CD4-positive, alpha-beta T cell treated with Interleukin-15 for 4 hours (primary cell): ENCODE measurements around the gene SHQ1.
A peak's percentile ranks its signal among the peaks of the same experiment; 100 is the strongest.
"Not testable (repeated sequence)": the region's sequence is repeated elsewhere in the genome, so short reads cannot be mapped to it uniquely, and the experiment has no call there.

ENCODE experiments used
- DNase-seq: peaks from one replicate; pipeline ENCODE4 v3.0.0-alpha.2; 2020; ENCODE audit warnings: low spot score

Gene SHQ1

GRCh38 chr3:72748659-72749058 lies 99.6 kb downstream of the SHQ1 start:
- no peak for DNase-seq

- DNase-seq, result no peak
Observed at GRCh38 chr3:72746430-72747411, 101.5 kb downstream of the SHQ1 start.

GRCh38 chr3:72745146-72745999 lies 102.9 kb downstream of the SHQ1 start:
- DNase-seq, result no peak

- no peak for DNase-seq
Observed at GRCh38 chr3:72744330-72744729, 103.9 kb downstream of the SHQ1 start.

GRCh38 chr3:72739531-72740466 lies 108.4 kb downstream of the SHQ1 start:
- no peak for DNase-seq

- peak; percentile 69 for DNase-seq
Observed at GRCh38 chr3:72738752-72739530, 109.3 kb downstream of the SHQ1 start.

- DNase-seq, result not testable (repeated sequence)
Observed at GRCh38 chr3:72735072-72735471, 113.2 kb downstream of the SHQ1 start.

- no peak for DNase-seq
Observed at GRCh38 chr3:72733676-72734075, 114.6 kb downstream of the SHQ1 start.

- DNase-seq, result not testable (repeated sequence)
Observed at GRCh38 chr3:72732666-72733345, 115.4 kb downstream of the SHQ1 start.

- no peak for DNase-seq
Observed at GRCh38 chr3:72728958-72729467, 119.2 kb downstream of the SHQ1 start.

GRCh38 chr3:72728329-72728889 lies 119.8 kb downstream of the SHQ1 start:
- no peak for DNase-seq

- no peak for DNase-seq
Observed at GRCh38 chr3:72727726-72728125, 120.5 kb downstream of the SHQ1 start.

GRCh38 chr3:72727172-72727571 lies 121.1 kb downstream of the SHQ1 start:
- no peak for DNase-seq

- no peak for DNase-seq
Observed at GRCh38 chr3:72725229-72725628, 123.0 kb downstream of the SHQ1 start.

GRCh38 chr3:72724070-72724469 lies 124.2 kb downstream of the SHQ1 start:
- no peak for DNase-seq

GRCh38 chr3:72722930-72723726 lies 125.1 kb downstream of the SHQ1 start:
- no peak for DNase-seq

GRCh38 chr3:72721683-72722381 lies 126.4 kb downstream of the SHQ1 start:
- DNase-seq, result no peak

GRCh38 chr3:72720566-72720965 lies 127.7 kb downstream of the SHQ1 start:
- no peak for DNase-seq
